ENCODE results near the gene HYI. TPM values are rescaled to one million over a fixed set of nuclear protein-coding genes. Genes with fewer than 3 reads are reported as not detected.
"Not testable (repeated sequence)": the region's sequence is repeated elsewhere in the genome, so short reads cannot be mapped to it uniquely, and the experiment has no call there.

HYI gene, protein sequence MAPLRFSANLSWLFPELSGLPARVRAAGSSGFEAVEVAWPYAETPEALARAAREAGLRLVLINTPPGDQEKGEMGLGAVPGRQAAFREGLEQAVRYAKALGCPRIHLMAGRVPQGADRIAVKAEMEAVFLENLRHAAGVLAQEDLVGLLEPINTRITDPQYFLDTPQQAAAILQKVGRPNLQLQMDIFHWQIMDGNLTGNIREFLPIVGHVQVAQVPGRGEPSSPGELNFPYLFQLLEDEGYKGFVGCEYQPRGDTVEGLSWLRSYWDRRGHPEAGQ
- 35.4 TPM for polyA plus RNA-seq (ENCODE audit: insufficient read length)
- long read RNA-seq, donor 1, transcript HYI-204 (8 exons, 1,066 nt), result major isoform, 11 of 38 reads
- long read RNA-seq, donor 1, transcript HYI-201 (8 exons, 1,265 nt), result minor isoform, 6 of 38 reads
- long read RNA-seq, donor 1, transcript HYI-202 (6 exons, 2,173 nt), result minor isoform, 6 of 38 reads
- long read RNA-seq, donor 1, partial matches to known transcripts, result 6 of 38 reads
- long read RNA-seq, donor 1, other reads (novel, unspliced or antisense), result 5 of 38 reads
- long read RNA-seq, donor 2, transcript HYI-204 (8 exons, 1,066 nt), result major isoform, 6 of 16 reads
- long read RNA-seq, donor 2, partial matches to known transcripts, result 0 of 16 reads
- long read RNA-seq, donor 2, other reads (novel, unspliced or antisense), result 0 of 16 reads
- long read RNA-seq, donor 3, transcript HYI-201 (8 exons, 1,265 nt), result major isoform, 6 of 31 reads
- long read RNA-seq, donor 3, transcript HYI-204 (8 exons, 1,066 nt), result major isoform, 6 of 31 reads
- long read RNA-seq, donor 3, transcript HYI-202 (6 exons, 2,173 nt), result major isoform, 6 of 31 reads
- long read RNA-seq, donor 3, transcript HYI-207 (2 exons, 551 nt), result minor isoform, 5 of 31 reads
- long read RNA-seq, donor 3, partial matches to known transcripts, result 5 of 31 reads
- long read RNA-seq, donor 3, other reads (novel, unspliced or antisense), result 0 of 31 reads
- long read RNA-seq, donor 4, partial matches to known transcripts, result 0 of 3 reads
- long read RNA-seq, donor 4, other reads (novel, unspliced or antisense), result 0 of 3 reads
- long read RNA-seq, donor 5, transcript HYI-201 (8 exons, 1,265 nt), result major isoform, 32 of 71 reads
- long read RNA-seq, donor 5, transcript HYI-204 (8 exons, 1,066 nt), result minor isoform, 8 of 71 reads
- long read RNA-seq, donor 5, partial matches to known transcripts, result 23 of 71 reads
- long read RNA-seq, donor 5, other reads (novel, unspliced or antisense), result 0 of 71 reads
- long read RNA-seq, donor 6, transcript HYI-204 (8 exons, 1,066 nt), result major isoform, 9 of 20 reads
- long read RNA-seq, donor 6, partial matches to known transcripts, result 6 of 20 reads
- long read RNA-seq, donor 6, other reads (novel, unspliced or antisense), result 0 of 20 reads
- long read RNA-seq, donor 7, transcript HYI-204 (8 exons, 1,066 nt), result major isoform, 15 of 33 reads
- long read RNA-seq, donor 7, transcript HYI-202 (6 exons, 2,173 nt), result minor isoform, 6 of 33 reads
- long read RNA-seq, donor 7, partial matches to known transcripts, result 0 of 33 reads
- long read RNA-seq, donor 7, other reads (novel, unspliced or antisense), result 0 of 33 reads
- long read RNA-seq, donor 8, partial matches to known transcripts, result 0 of 10 reads
- long read RNA-seq, donor 8, other reads (novel, unspliced or antisense), result 0 of 10 reads

DNA sequence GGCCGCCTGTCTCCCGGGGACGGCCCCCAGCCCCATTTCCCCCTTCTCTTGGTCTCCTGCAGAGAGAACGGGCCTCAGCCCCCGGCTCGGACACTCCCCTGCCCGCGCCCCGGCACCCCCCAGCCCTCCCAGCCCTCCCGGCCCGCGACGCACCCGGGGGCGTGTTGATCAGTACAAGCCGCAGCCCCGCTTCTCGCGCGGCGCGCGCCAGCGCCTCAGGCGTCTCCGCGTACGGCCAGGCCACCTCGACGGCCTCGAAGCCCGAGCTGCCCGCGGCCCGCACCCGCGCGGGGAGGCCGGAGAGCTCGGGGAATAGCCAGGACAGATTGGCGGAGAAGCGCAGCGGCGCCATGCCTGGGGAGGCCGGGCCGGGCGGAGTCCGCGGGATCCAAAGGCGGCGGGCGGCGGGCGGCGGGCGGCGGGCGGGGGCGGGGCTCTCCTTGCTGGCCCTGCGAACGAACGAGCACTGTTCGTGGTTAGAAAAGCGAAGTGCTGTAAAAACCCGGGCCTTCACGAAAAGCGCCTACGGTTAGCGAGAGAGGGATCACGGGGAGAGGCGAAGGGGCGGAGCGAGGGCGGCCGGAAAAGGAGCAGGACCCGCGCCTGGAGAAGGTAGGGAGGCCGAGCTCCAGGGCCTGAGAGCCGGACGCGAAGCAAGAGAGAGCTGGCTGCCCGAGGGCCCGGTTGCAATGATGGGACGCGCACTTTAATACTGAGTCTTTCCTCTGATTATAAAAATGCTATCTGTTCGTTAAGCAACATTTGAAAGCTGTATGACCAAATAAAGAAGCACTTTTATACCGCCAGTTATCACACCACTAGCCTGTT, at the start of gene HYI:
Gene HYI (minus strand): TSS at position 490 of the 828 bp plus-strand sequence. CDS start 138 bp downstream, at position 352.
- peak; percentile 81 for DNase-seq

DNA sequence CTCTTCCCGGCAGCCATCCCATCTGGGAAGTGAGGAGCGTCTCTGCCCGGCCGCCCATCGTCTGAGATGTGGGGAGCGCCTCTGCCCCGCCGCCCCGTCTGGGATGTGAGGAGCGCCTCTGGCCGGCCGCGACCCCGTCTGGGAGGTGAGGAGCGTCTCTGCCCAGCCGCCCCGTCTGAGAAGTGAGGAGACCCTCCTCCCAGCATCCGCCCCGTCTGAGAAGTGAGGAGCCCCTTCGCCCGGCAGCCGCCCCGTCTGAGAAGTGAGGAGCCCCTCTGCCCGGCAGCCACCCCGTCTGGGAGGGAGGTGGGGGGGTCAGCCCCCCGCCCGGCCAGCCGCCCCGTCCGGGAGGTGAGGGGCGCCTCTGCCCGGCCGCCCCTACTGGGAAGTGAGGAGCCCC, 48.1 kb upstream of the HYI start:
- DNase-seq, result not testable (repeated sequence)

DNA sequence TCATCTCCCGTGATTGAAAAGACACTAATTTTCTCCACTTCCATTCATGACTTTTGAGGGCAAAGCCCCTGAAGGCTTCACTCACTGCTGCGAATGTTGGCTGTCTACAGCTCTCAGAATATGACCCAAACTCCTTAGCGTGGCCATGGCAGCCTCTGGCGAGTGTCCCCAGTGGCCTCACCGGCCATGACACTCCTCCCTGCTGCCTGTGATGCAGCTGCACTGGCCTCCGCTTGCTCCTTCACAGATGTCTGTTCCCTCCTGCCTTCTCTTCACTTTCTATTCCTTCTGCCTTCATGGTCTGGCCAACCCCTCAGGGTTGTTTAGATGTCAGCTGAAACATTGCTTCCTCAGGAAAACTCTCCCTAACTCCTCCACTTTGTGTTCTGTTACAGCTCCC, 46.2 kb upstream of the HYI start:
- no peak for DNase-seq

DNA sequence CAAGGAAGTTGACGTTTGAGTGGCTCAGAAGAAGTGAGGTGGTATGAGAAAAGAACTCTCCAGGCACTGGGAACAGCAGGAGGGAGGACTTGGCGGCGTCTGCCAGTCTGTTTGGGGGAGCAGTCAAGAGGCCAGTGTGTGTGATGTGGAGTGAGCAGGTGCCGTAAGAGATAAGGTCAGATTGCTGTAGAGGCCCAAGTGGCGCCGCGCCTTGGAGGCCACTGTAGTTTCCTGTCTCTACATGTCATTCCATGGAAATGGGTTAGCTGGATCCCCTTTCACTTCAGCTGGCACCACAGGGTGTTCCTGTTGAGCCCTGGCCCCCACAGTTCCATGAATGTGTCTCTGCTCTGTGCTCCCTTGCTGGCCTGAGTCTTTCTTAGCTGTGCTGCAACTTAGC, 41.5 kb upstream of the HYI start:
- DNase-seq, result no peak

DNA sequence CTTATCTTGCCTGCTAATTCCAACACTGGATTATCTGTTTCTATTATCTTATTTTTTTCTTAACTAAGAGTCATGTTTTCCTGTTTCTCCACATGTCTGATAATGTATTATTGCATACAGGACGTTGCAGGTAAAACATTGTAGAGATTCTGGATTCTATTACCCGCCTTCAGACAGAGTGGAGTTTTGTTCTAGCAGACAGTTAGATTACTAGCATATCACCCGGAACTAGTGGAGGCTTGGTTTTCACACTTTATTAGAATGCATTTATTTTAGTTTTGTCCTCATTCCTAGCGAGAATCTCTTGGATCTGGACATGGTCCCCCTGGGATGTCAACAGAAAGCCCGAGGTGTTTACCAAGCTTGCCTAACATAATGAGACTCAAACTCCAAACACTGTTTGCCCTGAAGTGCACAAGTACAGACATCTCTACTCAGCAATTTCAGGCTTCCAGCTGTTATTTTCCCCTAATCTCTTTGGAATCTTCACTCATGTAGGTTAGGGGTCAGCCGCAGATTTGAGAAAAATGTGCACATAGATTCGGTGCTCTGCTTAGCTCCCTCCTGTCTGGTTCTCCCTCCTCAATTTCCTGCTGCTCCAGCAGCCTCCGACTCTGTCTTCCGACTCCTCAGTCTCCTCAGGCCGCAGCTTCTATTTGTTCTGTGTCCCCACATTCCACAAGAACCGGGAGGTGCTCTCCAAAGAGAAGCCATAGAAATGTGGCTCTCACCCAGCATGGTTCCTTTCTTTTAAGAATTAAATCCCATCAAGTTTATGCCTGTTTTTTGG, 40.1 kb upstream of the HYI start:
- no peak for DNase-seq

DNA sequence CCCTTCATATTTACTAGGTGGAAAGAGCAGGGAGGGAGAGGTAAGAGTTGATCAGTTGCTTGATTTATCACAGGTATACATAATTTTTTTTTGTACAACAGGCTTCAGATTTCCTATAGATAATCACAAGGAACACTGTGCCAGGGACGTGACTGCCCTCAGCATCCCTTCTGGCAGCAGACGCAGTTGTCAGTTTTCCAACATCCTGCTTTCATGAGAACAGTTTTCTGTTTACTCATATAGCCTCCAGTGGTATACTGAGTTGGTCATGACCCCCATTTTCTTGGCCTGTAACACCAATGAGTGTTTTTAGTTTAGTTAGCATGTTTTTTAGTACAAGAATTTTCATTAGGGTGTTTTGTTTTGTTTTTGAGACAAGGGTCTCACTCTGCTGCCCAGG, 39.1 kb upstream of the HYI start:
- no peak for DNase-seq

DNA sequence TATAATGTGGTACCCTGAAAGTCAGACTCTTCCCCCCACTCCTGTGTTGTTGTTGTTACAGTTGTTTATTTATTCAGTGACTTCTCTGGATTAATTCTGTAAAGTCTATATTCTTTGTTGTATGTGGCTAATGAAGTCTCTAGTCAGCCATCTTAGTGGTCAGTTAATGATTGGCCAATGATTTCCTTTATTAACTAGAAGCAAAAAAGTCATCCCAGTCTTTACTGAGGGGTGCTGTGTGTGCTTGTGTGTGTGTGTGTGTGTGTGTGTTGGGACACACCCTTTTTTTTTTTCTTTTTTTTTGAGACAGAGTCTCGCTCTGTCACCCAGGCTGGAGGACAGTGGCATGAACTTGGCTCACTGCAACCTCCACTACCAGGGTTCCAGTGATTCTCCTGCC, 37.3 kb upstream of the HYI start:
- no peak for DNase-seq

DNA sequence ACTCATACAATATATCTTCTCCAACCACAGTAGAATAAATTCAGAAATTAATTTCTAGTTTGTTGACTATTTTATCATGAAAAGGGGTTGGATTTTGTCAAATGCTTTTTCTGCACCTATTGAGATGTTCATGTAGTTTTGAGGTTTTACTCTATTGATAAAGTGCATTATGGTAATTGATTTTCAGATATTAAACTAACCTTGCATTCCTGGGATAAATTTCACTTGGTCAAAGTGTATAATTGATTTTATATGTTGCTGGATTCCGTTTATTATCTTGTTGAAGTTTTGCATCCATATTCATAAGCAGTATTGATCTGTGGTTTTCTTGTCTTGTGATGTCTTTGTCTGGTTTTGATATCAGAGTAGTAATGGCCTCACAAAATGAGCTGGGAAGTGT, 34.4 kb upstream of the HYI start:
- DNase-seq, result no peak

DNA sequence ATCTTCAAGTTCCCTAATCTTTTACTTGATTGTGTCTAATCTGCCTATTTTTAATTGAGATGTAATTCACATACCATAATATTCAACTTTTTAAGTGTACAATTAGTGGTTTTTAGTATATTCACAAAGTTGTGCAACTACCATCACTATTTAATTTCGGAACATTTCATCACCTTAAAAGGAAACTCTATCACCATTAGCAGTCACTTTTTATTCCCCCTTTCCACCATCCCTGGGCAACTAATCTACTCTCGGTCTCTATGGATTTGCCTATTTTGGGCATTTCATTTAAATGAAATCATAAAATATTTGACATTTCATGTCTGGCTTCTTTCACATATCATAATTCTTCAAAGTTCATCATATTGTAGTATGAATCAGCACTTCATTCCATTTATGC, 30.6 kb upstream of the HYI start:
- no peak for DNase-seq

DNA sequence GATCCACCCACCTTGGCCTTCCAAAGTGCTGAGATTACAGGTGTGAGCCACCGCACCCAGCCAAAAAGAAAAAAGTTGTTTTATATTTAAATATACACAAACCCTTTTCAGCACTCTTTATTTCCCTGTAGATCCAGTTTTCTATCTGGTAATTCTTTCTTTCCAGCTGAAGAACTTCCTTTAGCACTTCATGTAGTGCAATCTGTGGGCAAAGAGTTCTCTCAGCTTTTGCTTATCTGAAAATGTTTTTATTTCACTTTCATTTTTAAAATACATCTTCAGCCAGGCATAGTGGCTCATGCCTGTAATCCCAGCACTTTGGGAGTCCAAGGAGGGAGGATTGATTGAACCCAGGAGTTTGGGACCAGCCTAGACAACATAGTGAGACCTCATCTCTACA, 28.5 kb upstream of the HYI start:
- DNase-seq, result no peak

DNA sequence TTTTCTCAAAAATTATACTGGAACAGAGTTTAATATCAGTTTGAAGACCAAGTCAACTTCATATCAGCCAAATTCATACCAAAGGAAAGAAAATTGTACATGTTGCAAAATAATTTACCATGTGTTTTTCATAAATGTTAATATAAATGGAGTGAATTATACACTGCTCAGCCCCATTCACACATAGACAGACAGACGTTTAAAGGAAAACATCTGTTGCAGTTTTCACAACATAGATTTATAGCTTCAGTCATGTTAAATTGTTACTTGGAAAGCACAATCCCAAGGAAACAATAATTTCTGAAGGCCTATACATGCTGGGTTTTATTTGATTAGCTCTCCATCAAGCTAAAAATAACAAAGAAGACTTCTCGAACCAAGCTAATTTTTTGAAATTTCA, 27.8 kb upstream of the HYI start:
- DNase-seq, result peak; percentile 41

DNA sequence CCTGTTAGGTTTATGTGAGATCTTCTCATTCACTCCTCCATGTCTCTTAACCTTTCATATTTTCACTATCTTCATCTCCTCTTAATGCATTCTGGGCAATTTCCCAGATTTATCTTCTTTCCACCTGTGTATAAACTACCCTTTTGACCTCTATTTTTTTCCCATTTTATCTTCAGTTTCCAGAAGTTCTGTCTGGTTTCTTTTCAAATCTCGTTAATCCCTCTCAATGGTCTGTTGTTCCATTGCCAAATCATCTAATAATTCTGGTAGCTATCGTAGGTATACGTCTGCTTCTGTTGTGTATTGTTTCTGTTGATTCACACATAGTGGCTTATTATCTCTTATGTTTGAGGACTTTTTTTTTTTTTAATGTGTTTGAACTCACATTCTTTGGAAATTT, 25.7 kb upstream of the HYI start:
- no peak for DNase-seq

DNA sequence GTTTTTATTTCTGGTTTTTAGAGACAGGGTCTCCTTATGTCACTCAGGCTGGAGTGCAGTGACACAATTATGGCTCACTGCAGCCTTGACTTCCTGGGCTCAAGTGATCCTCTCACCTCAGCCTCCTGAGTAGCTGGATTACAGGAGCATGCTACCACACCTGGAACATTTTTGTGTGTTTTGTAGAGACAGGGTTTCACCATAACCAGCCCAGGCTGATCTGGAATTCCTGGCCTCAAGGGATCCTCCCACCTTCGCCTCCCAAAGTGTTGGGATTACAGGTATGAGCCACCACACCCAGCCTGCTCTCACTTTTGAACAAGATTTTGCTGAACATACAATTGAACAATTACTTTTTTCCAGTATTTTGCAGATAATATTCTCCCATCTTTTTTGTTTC, 24.0 kb upstream of the HYI start:
- no peak for DNase-seq

DNA sequence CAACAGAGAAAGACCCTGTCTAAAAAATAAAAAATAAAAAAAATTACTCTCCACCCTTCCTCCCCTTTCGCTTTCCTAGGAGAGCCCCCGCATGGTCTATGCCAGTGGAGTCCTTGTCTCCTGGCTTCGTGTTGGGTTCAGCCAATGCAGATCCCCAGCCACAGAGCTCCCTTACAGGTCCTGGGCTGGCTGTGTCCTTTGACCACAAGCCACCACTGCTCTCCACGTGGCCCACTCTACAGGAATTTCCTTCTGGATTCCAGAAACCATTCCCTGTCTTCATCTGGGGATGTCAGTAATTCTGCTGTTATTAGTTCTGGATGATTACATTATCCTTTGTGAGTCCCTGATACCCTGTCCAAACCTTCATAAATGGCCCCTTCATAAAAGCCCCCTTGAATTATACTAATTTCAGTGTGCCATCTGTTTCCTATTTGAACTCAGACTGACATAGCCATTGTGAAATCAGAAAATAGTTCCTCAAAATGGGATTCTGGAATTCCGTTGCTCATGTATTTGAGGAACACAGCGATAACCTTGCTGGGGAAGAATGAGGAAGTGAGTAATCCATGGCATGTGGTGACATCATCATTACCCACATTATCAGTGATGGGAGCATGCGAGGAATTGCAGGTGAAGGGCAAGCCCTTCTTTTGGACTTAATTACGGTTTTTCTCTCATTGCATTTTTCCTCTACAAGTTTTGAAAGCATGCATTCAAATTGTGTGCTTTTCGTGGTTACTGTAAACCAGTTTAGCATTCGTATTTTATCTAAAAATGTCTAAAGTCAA, 22.1 kb upstream of the HYI start:
- not testable (repeated sequence) for DNase-seq

DNA sequence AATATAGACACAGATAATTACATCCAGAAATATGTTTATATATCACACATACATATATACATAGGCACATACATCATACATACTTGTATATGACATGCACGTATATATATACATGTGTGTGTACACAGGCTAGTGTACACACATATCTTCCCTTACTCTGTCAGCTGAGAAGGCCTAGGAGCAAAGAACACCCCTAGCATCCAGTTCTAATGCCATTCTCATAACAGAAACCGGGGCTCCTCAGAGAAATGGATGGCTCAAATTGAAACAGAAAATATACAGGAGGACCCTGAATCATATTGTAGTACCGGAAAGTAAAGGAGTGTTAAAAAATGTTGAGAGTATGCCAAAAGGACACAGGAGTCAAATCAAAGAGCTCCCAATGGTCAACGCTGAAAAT, 19.7 kb upstream of the HYI start:
- DNase-seq, result no peak

DNA sequence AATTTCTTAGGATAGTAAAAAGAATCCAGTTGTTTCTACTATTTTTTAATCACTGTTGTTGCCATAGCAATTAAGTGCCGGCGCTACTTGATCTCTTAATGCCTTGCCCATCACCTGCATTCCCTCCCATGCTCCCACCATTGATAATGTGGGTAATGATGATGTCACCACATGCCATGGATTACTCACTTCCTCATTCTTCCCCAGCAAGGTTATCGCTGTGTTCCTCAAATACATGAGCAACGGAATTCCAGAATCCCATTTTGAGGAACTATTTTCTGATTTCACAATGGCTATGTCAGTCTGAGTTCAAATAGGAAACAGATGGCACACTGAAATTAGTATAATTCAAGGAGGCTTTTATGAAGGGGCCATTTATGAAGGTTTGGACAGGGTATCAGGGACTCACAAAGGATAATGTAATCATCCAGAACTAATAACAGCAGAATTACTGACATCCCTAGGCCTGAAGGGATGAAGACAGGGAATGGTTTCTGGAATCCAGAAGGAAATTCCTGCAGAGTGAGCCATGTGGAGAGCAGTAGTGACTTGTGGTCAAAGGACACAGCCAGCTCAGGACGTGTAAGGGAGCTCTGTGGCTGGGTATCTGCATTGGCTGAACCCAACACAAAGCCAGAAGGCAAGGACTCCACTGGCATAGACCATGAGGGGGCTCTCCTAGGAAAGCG, 18.9 kb upstream of the HYI start:
- DNase-seq, result not testable (repeated sequence)

DNA sequence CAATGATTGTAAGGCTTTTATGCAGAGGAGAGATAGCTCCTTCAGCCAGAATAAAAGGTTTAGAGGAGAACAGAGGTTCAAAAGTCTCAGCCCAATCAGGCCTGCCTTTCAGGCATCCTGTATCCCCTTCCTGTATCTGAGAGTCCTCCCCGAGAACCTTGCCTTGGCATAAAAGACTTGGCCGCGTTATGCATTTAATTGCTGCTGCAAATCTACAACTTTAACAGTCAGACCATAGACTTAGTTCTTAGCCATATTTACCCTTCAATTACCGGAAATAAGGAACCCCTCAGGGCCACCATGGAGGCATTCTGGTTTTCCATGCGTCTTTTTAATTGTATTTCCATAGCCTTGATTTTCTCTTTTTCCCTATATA, 18.3 kb upstream of the HYI start:
- no peak for DNase-seq

DNA sequence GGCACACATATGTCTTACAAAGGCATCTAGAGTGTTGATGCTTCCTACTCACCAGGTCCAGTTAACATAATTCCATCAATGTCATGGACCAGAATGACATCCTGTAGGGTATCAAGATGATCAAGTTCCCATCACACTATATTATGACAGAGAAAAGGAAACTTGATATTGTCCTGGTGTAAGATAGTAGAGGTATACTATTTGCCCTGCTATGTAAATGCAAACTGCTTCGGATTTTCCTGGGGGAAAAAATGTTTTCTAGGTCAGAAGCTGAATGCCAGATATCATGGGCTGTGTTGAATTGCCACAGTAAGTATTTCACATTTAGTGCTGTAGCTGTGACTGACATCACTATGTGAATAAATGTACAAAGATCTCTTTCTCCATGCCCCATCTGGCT, 16.2 kb upstream of the HYI start:
- no peak for DNase-seq

Measured in left kidney (tissue), 8 donors.